ENCODE data around the gene TAAR2. TPM values are rescaled to one million over a fixed set of nuclear protein-coding genes. Genes with fewer than 3 reads are reported as not detected.
"Not testable (repeated sequence)": the region's sequence is repeated elsewhere in the genome, so short reads cannot be mapped to it uniquely, and the experiment has no call there.

Gene TAAR2
- polyA plus RNA-seq (ENCODE audit: insufficient read length in 4 of 4) = not detected

GRCh38 chr6:132624175-132624574, at the start of gene TAAR2:
Gene TAAR2, minus strand, starts transcription at chr6:132624275. Its CDS starts 0 bp downstream, at chr6:132624275.
- no peak for DNase-seq (ENCODE audit: low read depth in 4 of 4, low spot score in 3 of 4)

- DNase-seq (ENCODE audit: low read depth in 4 of 4, low spot score in 3 of 4) = no peak
Measured at GRCh38 chr6:132673376-132674094, 49.5 kb upstream of the TAAR2 start.

- no peak for DNase-seq (ENCODE audit: low read depth in 4 of 4, low spot score in 3 of 4)
Measured at GRCh38 chr6:132671295-132671694, 47.2 kb upstream of the TAAR2 start.

GRCh38 chr6:132669690-132670291, 45.7 kb upstream of the TAAR2 start:
- DNase-seq (ENCODE audit: low read depth in 4 of 4, low spot score in 3 of 4) = peak in 3 of 4 donors; percentile 1 to 16 (median 9)

- DNase-seq (ENCODE audit: low read depth in 4 of 4, low spot score in 3 of 4) = no peak
Measured at GRCh38 chr6:132666118-132666517, 42.0 kb upstream of the TAAR2 start.

- DNase-seq (ENCODE audit: low read depth in 4 of 4, low spot score in 3 of 4) = no peak
Measured at GRCh38 chr6:132664309-132665034, 40.4 kb upstream of the TAAR2 start.

- no peak for DNase-seq (ENCODE audit: low read depth in 4 of 4, low spot score in 3 of 4)
Measured at GRCh38 chr6:132663661-132664060, 39.6 kb upstream of the TAAR2 start.

- no peak for DNase-seq (ENCODE audit: low read depth in 4 of 4, low spot score in 3 of 4)
Measured at GRCh38 chr6:132661906-132662305, 37.8 kb upstream of the TAAR2 start.

GRCh38 chr6:132659082-132659481, 35.0 kb upstream of the TAAR2 start, which contains the start of gene TAAR1:
Gene TAAR1, minus strand, starts transcription at chr6:132659182. Its CDS starts 13,179 bp downstream, at chr6:132646003.
- no peak for DNase-seq (ENCODE audit: low read depth in 4 of 4, low spot score in 3 of 4)

GRCh38 chr6:132651062-132651461, 27.0 kb upstream of the TAAR2 start:
- DNase-seq (ENCODE audit: low read depth in 4 of 4, low spot score in 3 of 4) = no peak

GRCh38 chr6:132650429-132650828, 26.4 kb upstream of the TAAR2 start:
- no peak for DNase-seq (ENCODE audit: low read depth in 4 of 4, low spot score in 3 of 4)

GRCh38 chr6:132648828-132649227, 24.8 kb upstream of the TAAR2 start:
- no peak for DNase-seq (ENCODE audit: low read depth in 4 of 4, low spot score in 3 of 4)

GRCh38 chr6:132648356-132648755, 24.3 kb upstream of the TAAR2 start:
- no peak for DNase-seq (ENCODE audit: low read depth in 4 of 4, low spot score in 3 of 4)

- no peak for DNase-seq (ENCODE audit: low read depth in 4 of 4, low spot score in 3 of 4)
Measured at GRCh38 chr6:132643547-132643946, 19.5 kb upstream of the TAAR2 start.

- DNase-seq (ENCODE audit: low read depth in 4 of 4, low spot score in 3 of 4) = not testable (repeated sequence)
Measured at GRCh38 chr6:132637135-132637534, 13.1 kb upstream of the TAAR2 start.

GRCh38 chr6:132635906-132636305, 11.8 kb upstream of the TAAR2 start:
- DNase-seq (ENCODE audit: low read depth in 4 of 4, low spot score in 3 of 4) = not testable (repeated sequence)

- DNase-seq (ENCODE audit: low read depth in 4 of 4, low spot score in 3 of 4) = not testable (repeated sequence)
Measured at GRCh38 chr6:132635288-132635687, 11.2 kb upstream of the TAAR2 start.

- no peak for DNase-seq (ENCODE audit: low read depth in 4 of 4, low spot score in 3 of 4)
Measured at GRCh38 chr6:132634796-132635195, 10.7 kb upstream of the TAAR2 start.

- no peak for DNase-seq (ENCODE audit: low read depth in 4 of 4, low spot score in 3 of 4)
Measured at GRCh38 chr6:132633362-132633761, 9.3 kb upstream of the TAAR2 start.

- DNase-seq (ENCODE audit: low read depth in 4 of 4, low spot score in 3 of 4) = no peak
Measured at GRCh38 chr6:132623106-132623845, 799 bp downstream of the TAAR2 start.

- no peak for DNase-seq (ENCODE audit: low read depth in 4 of 4, low spot score in 3 of 4)
Measured at GRCh38 chr6:132616677-132617076, 7.4 kb downstream of the TAAR2 start.
